K562 treated with DMSO at 1 percent for 24 hours (cell line): ENCODE results near the gene ZNF37A. TPM values are rescaled to one million over a fixed set of nuclear protein-coding genes. Genes with fewer than 3 reads are reported as not detected.

ENCODE experiments used
- total RNA-seq: library from RNA; unstranded; fragments of 300-600 nt; gene quantifications from 2 replicates; pipeline ENCODE4 v1.2.3, GENCODE V29; 2022; ENCODE audit warnings: low read depth; ENCODE audit not compliant: insufficient read depth

Gene ZNF37A
- 7.5 and 10.4 TPM in 2 replicates for total RNA-seq

DNA sequence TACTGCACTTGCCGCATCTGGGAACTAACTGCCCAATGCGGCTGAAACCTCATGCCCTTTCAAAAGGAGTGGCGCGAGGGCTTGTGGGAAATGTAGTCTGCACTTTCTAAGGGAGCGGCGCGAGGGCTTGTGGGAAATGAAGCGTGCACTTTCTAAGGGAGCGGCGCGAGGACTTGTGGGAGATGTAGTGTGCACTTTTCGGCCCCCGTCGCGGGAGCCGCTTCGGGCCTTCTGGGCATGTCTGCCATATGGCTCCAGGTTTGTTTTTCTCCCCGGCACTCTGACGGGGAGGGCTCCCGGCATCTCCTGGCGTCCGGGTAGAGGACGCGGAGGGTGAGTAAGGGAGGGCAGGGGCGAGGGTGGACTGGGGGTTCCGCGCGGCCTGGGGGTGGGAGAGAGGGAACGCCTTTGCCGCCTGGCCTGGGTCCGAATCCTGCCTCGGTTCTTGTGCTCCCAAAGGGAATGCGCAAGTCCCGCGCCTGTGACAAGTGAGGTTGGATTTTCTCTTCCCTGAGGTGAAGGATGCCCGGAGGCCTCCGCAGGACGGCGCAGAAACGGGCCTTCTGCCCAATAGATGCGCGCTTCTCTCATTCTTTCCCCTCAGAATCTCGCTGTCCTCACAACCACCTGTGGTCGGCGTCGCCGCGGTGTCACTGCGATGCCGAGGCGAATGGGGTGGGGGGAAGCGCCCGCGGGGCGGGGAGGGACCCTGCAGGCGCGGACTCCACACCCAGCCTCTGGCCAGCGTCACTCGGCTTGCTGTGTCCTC is at the start of gene ZNF37A:
Gene ZNF37A, plus strand, starts transcription at position 180 of the 769 bp plus-strand sequence. CDS start 2,281 bp downstream, outside the sequence.

Other genes starting within 250 kb of the ZNF37A start
- gene ZNF248, start 236.7 kb upstream of the ZNF37A start, total RNA-seq = 7.3 and 8.6 TPM in 2 replicates
- gene ZNF25, start 117.7 kb upstream of the ZNF37A start, total RNA-seq = 0.42 and 0.71 TPM in 2 replicates
- gene ZNF33A, start 83.7 kb upstream of the ZNF37A start, total RNA-seq = 5.0 and 5.7 TPM in 2 replicates